Right atrium auricular region (tissue), 2 donors: ENCODE results near the gene BTBD17. TPM values are rescaled to one million over a fixed set of nuclear protein-coding genes. Genes with fewer than 3 reads are reported as not detected.

Source experiments
- DNase-seq: peaks from one replicate; pipeline ENCODE4 v3.0.0-alpha.2; 2019; ENCODE audit warnings: low spot score
- H3K27ac ChIP-seq, 2 donors: fragments of 200-600 bp; sonication (generic); 1 replicate in 1 of 2; 2 replicates in 1 of 2; pipeline ENCODE4 v1.5.1; 2016 to 2019
- H3K27me3 ChIP-seq, 2 donors: fragments of 200-600 bp; sonication (generic); one replicate each; pipeline versions ENCODE4 v1.5.1 to v1.6.0; 2017 to 2019
- H3K36me3 ChIP-seq: fragments of 200-600 bp; sonication (generic); one replicate; pipeline ENCODE4 v1.5.1; 2016
- H3K4me1 ChIP-seq, 2 donors: fragments of 200-600 bp; sonication (generic); one replicate each; pipeline versions ENCODE4 v1.5.1 to v1.6.0; 2017 to 2019
- H3K4me3 ChIP-seq, 2 donors: fragments of 200-600 bp; sonication (generic); 1 replicate in 1 of 2; 2 replicates in 1 of 2; pipeline ENCODE4 v1.5.1; 2017 to 2019; ENCODE audit warnings: mild to moderate bottlenecking in 1 of 2, moderate library complexity in 1 of 2
- H3K9me3 ChIP-seq, 2 donors: fragments of 200-600 bp; sonication (generic); one replicate each; pipeline ENCODE4 v1.5.1; 2019
- CTCF ChIP-seq, 2 donors: fragments of 200-600 bp; sonication (generic); IDR thresholded peaks; one replicate each; pipeline ENCODE4 v1.5.1; 2019; ENCODE audit warnings: antibody characterized with exemption in 2 of 2
- total RNA-seq, 2 donors: library from RNA; depleted of rRNA; stranded (reverse); fragments of >200 nt; gene quantifications; one replicate each; pipeline ENCODE4 v1.1.0, GENCODE V29; 2016

BTBD17 gene
- total RNA-seq, 2 donors from 2014 or later, result not detected

GRCh38 chr17:74404789-74405188 is 43.1 kb upstream of the BTBD17 start:
- no peak for DNase-seq
- Histone ChIP-seq H3K9me3 (no peaks in the 10 kb centered on the region), H3K36me3 (no peaks in the 10 kb centered on the region), H3K27ac (no peak overlapping the region), H3K4me1 (no peaks in the 10 kb centered on the region), H3K4me3 (no peak overlapping the region), H3K27me3 (no peaks in the 10 kb centered on the region)
- no peak for TF ChIP-seq CTCF (IDR thresholded peaks at IDR 0.05)

DNA sequence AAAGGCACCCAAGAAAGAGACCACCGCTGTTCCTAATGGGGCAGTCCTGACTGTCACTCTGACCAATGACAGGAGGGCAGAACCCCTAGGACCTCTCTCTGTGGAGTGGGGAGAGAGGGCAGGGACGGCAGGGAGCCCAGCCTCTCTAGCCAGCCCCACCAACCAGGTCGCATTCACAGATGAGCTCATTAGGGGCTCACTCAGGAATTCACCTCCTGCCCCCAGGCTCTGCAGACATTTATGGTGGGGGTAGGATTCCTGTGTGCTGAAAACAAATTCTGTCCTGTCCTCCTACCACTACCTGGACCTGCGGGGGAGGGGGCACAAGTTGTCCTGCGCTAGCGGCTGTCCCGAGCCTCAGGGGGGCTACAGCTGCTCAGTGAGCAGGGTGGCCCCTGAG is 42.5 kb upstream of the BTBD17 start:
- no peak overlapping the region for H3K27ac ChIP-seq
- no peak overlapping the region for H3K4me3 ChIP-seq
- H3K36me3 ChIP-seq, result no peaks in the 10 kb centered on the region

GRCh38 chr17:74403512-74404137 is 42.0 kb upstream of the BTBD17 start:
- H3K4me1 ChIP-seq, result no peaks in the 10 kb centered on the region
- H3K9me3 ChIP-seq, result no peaks in the 10 kb centered on the region
- H3K27me3 ChIP-seq, result no peaks in the 10 kb centered on the region
- TF ChIP-seq CTCF (IDR thresholded peaks at IDR 0.05), result no peak
- H3K27ac ChIP-seq, result no peak overlapping the region
- no peak overlapping the region for H3K4me3 ChIP-seq
- no peaks in the 10 kb centered on the region for H3K36me3 ChIP-seq
- DNase-seq, result no peak

More for the DNA sequence above, 42.5 kb upstream of the BTBD17 start:
- Histone ChIP-seq H3K27me3 (no peaks in the 10 kb centered on the region), H3K4me1 (no peaks in the 10 kb centered on the region), H3K9me3 (no peaks in the 10 kb centered on the region)
- no peak for TF ChIP-seq CTCF (IDR thresholded peaks at IDR 0.05)
- no peak for DNase-seq

DNA sequence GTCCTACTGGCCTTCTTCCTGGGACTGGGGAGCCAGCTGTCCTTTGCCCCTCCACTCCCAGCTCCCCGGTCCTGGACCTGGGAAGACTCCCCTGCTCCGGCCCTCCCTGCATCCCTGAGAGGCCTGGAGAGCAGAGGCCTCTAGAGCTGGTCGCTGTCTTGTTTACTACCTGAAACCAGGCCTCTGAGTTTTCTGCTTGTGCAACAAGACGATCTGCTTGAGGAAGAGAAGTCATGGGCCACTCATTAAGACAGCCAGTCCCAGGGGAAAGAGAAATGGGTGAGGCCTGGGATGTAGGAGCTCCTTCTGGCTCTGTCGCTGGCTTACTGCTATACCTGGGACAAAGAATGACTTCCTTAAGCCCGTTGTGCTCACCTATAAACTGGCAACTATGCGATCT is 40.4 kb upstream of the BTBD17 start:
- Histone ChIP-seq H3K9me3 (no peaks in the 10 kb centered on the region), H3K27me3 (no peaks in the 10 kb centered on the region), H3K4me3 (no peak overlapping the region), H3K27ac (no peak overlapping the region), H3K4me1 (no peaks in the 10 kb centered on the region), H3K36me3 (no peaks in the 10 kb centered on the region)
- no peak for TF ChIP-seq CTCF (IDR thresholded peaks at IDR 0.05)
- DNase-seq, result no peak

- Histone ChIP-seq H3K4me3 (no peak overlapping the region), H3K27me3 (no peaks in the 10 kb centered on the region), H3K4me1 (no peaks in the 10 kb centered on the region), H3K9me3 (no peaks in the 10 kb centered on the region), H3K36me3 (no peaks in the 10 kb centered on the region), H3K27ac (no peak overlapping the region)
- no peak for DNase-seq
- TF ChIP-seq CTCF (IDR thresholded peaks at IDR 0.05), result no peak
Measured at GRCh38 chr17:74396567-74396966, 34.9 kb upstream of the BTBD17 start.

- Histone ChIP-seq H3K4me1 (no peaks in the 10 kb centered on the region), H3K27me3 (no peaks in the 10 kb centered on the region), H3K9me3 (no peaks in the 10 kb centered on the region), H3K4me3 (no peak overlapping the region), H3K36me3 (no peaks in the 10 kb centered on the region), H3K27ac (no peak overlapping the region)
- no peak for DNase-seq
- no peak for TF ChIP-seq CTCF (IDR thresholded peaks at IDR 0.05)
Measured at GRCh38 chr17:74394977-74395376, 33.3 kb upstream of the BTBD17 start.
